Stimulated activated CD4-positive, alpha-beta T cell treated with anti-CD3 and anti-CD28 coated beads, Interleukin-2, amount 100 ng/mL, for 4 hours (primary cell): ENCODE results near the gene C13orf46.

Experiments
- DNase-seq: peaks from one replicate; pipeline ENCODE4 v3.0.0-alpha.2; 2020; ENCODE audit warnings: low read depth

C13orf46 gene

DNA sequence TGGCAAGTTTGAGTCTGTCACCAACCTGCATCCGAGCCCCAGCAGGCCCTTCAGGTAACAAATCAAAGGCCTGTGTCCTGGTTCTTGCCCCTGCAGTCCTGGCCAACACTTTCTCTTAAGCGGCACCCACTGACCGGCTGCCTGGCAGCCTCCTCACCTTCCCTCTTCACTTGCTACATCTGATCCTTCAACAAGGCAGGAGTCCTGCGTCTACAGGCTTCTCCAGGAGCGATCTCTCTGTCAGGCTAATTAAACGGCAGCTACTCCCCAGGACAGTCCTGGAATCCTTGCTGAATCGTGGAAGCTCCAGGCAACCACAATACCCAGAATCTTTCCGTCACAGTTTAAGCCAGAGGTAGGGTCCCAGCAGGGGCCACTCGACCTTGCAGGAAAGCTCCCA lies 68.9 kb downstream of the C13orf46 start:
- no peak for DNase-seq

- DNase-seq, result no peak
Measured at GRCh38 chr13:113904411-113904810, 69.5 kb downstream of the C13orf46 start.

DNA sequence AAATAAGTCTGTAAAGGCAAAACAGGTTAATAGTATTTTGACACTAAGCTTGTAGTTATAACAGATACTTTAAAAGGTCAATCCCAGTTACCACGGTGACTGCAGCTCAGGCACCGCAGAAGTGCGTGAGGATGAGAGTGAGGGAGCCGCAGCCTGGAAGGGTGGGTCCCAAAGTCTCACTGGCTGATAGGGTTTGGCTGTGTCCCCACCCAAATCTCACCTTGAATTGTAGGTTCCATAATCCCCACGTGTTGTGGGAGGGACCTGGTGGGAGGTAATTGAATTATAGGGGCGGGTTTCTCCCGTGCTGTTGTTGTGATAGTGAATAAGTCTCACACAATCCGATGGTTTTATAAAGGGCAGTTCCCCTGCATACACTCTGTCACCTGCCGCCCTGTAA lies 70.0 kb downstream of the C13orf46 start:
- no peak for DNase-seq
